ENCODE results near the gene DDX59.
A peak's percentile ranks its signal among the peaks of the same experiment; 100 is the strongest.

The DDX59 gene

DNA sequence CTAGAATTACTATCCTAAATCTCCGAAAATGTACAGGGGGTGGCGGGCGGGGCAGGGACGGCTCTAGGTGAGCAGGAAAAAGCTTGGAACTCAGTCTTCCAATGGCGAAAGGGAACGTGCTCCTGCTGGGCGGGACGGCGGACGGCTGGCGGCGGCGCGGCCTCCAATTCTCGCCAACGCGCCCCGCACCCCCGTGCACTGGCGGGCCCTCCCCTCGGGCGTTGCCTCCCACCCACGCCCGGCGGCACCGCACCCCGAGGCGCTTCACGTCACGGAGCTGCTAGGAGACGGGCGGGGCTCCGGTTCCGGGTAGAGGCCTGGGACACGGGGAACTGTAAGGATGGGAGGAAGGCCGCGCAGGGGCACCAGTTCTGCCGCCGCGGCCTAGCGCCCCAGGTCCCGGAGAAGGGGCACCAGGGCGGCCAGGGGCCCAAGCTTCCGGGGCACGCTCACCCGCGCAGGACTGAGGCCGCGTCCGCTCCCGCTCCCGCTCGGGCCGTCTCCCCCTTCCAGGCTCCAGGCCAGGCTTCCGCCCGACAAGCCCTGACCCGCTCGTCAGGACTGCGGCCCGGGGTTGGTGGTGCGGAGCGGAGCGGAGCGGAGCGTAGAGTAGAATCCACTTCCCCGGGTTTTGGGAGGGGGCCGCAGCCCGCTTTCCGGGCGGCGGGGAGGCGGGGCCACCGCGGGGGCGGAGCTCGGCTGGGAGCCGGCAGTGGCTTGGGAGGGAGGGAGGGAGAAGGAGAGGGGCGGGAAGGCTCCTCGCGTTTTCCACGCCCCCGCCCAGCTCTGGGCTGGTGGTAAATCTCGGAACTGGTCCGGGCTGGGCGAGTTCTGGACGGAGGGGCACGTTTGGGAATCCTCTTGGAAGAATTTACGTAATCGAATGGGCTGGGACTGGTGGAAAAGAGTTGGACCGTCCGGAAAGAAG is at the start of gene DDX59:
Gene DDX59, minus strand, starts transcription at position 594 of the 928 bp plus-strand sequence. CDS start 3,167 bp downstream, outside the sequence.
- peak; percentile 99 for DNase-seq

DNA sequence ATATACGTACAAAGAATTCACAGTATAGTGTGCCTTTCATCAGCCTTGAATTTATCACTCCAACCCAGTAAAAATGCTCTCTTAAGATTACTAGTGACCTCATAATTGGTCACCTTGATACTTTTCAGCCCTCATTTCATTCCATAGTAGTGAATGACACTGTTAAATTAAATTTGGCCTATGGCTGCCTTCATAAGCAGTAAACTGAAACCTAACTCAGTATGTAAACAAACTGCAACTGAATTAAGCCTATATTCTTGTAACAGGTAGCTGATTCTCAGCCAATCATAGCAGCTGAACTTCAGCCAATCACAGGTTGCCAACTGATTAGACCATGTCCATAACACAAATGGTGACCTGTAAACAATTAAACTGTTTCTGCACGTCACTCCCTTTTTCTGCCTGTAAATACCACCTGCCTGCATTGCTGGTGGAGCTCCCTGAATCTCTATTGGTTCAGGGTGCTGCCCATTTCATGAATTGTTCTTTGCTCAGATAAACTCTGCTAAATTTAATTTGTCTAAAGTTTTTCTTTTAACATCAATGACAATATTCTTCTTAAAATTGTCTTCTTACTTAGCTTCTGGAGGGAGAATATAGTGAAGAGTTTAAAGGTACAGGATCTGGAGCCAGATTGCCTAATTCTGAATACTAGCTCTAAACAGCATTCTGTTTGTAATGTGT is 44.9 kb upstream of the DDX59 start:
- no peak for DNase-seq

DNA sequence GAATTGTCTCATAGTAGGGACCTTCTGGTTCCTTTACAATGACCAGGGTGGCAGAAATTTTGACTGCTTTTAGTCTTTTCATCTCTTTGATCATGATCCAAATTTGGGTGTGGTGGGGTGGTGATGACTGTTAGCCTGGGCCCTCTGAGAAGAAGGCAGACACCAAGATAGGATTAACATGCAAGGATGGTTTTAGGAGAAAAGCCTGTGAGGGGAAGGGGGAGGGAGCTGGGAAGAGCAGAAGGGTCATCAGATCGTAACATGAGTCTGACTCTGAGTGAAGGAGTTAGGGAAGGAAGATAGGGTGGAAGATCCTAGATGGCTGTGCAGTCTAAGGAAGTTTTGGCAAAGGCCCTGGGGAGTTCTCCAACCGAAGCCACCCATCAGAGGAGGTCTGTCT is 40.5 kb upstream of the DDX59 start:
- peak; percentile 74 for DNase-seq

DNA sequence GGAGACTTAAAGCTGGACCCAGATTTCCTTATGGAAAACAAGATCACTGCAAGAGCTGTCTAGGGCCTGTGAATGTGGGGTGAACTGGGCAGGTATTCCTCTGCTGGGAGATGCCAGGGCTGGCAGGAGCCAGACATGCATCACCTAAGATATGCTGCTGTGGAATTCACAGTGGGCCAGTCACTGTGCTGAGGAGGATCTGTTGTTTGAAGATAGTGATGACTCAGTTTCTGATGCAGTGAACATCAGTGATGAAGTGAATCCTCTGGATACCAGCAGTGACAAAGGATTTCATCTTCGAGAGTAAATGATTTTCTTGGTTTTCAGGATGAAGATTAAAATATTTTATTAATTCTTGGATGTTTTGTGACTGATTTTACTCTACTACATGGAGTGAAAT is 39.1 kb upstream of the DDX59 start:
- DNase-seq: no peak

DNA sequence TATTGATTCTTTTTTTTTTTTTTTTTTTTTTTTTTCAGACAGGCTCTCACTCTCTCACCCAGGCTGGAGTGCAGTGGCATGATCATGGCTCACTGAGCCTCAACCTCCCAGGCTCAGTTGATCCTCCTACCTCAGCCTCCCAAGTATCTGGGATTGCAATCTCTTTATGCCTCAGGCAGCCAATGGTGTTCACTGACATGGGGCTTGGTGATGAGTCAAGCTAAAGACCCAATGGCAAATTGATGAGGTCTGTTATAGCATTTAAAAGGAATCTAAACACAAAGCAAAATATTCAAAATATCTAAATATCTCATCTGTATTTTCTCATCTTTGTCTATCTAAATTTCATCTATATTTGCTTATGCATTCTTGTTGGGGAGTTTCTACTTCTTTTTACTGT is 38.5 kb upstream of the DDX59 start:
- DNase-seq: no peak

DNA sequence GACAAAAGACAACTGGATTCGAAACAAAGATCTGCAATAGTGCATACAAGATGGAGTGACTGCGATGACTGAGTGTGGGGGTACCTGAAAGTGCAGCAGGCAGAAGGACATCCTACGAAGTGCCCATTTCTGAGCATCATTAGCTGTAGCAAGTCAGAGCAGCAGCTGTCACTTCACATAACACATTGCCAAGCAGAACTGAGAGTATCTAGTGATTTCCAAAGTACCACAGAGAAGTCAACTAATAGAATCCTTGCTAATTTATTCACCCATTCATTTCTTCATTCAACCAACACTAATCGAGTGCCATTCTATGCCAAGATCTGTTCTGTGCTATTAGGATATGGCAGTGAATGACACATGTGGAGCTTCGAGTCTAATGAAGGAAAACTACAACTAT is 37.4 kb upstream of the DDX59 start:
- DNase-seq: no peak

DNA sequence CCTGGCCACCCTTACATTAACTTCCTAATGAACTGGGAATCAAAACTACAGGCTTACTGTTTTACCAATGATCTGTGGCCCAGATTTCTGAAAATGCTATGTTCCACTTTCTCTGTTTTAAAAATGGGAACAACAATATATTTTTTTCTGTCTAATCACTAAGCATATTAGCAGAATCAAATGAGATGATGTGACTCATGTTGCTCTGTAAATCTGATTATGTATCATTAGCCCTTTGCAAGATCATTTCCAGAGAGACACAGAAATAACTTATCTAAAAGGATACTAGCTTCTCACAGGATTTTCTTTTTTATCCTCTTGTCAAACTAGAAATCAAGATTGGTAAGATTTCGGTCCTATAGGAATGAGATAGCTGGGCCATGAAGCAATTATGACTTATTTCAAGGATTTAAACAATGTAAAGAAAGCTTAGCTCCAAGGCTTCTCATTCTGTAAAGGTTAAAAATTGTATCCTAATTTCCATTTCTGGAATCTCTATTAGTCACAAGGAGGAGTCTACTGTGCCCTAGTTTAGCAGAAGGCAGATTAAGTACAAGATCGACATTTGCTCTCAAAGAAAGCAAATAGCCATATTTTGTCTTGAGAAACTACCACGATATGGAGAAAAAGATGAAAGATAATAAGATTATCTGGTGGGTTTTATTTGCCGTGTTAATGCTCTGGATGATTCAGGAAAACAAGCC is 36.6 kb upstream of the DDX59 start:
- peak; percentile 74 for DNase-seq

DNA sequence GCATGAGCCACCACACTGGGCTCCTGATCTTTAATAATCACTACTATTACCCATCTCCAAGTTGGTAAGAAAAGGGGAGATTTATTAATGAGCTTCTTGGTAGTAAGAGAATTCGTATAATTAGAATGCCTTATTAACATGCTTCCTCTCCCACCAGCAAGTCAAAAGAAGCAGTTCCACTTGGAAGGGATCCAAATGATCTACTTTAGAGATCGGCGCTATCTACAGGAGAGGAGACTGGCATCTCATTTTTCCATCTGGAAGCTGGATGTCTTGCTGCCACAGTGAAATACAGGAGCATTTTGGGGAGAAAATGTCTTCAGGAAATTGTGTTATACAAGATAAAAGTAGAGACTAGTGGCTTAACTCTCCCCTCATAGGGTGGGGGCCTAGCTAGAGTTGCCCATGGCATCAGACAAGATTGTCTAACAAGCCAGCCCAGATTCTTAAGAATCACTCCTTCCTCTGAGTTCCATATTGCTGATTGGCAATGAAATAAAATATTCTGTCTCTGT is 35.3 kb upstream of the DDX59 start:
- DNase-seq: peak; percentile 24

DNA sequence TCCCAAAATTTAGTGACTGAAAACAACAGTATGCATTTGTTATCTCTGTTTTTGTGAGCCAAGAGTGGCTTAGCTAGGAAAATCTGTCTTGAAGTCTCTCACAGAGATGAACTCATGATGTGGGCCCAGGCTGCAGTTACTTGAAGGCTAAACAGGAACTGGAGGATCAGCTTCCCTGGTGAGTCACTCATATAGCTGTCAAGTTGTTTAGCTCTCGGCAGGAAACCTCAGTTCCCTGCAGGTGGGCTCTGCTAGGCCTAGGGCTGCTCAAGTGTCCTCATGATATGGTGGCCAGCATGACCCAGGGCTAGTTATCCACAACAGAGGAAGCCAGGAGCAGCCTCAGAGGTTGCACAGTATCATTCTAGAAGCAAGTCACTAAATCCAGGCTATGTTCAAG is 30.2 kb upstream of the DDX59 start:
- no peak for DNase-seq

DNA sequence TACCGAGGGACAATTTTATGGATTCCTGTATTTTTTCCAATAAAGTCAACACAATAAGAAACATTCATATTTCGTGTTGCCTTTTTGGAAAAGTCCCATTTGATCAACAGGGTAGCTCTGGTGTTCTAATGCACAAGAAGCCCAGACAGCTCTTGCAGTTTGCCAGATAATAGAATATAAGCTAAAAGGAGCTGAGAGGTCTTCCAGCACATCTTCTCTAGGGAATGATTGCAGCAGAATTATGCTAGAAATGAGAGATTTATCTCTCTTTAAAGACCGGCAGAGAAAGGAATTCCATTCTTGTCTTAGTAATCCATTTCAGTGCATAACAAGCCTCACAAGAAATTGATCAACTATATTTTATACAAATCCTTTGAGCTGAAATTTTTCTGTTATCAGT is 25.0 kb upstream of the DDX59 start:
- DNase-seq: no peak

DNA sequence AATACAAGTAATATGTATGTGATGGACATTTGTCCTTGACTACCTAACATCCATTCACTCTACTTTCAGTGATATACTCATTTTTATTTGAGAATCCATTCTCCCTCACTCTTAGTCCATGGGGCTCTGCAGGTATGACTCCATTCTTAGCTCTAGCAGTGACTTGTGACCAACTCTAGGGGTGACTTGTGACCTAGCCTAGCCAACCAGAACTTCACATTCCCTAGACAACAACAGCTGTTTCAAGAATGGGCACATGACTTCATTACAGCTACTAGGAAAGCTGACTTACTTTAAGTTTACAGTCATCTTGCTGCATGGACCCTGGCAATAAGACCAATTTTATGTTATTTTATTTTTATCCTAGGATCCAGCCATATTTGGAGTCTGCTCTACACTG is 23.6 kb upstream of the DDX59 start:
- DNase-seq: no peak

DNA sequence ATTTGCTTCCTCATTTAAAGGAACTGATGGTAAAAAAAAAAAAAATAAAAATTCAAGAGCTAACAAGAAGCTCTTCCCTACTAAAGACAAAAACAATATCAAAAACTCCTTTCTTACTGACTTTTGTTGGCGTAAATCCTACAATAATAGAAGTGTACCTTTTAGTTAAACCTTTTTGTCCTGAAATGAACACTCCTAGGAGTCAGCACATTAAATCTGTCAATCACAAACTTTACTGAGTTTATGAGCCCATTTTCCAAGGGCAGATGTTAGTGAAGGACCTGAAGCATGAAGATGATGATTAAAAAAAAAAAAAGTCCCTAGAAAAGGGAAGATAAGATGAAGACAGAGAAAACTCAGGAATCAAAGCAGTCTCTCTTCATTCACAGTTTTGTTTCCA is 22.6 kb upstream of the DDX59 start:
- no peak for DNase-seq

DNA sequence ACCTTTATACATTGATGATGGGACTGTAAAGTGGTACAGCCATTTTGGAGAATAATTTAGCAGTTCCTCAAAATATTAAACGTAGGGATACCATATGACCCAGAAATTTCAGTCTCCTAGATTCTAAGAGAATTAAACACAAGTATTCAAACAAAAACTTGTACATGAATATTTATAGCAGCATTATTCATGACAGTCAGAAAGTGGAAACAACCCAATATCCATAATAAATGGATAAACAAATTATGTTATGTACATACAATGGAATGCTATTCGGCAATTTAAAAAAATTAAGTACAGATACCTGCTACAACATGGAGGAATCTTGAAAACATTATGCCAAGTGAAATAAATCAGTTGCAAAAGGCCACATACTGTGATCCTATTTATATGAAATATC is 16.9 kb upstream of the DDX59 start:
- no peak for DNase-seq

DNA sequence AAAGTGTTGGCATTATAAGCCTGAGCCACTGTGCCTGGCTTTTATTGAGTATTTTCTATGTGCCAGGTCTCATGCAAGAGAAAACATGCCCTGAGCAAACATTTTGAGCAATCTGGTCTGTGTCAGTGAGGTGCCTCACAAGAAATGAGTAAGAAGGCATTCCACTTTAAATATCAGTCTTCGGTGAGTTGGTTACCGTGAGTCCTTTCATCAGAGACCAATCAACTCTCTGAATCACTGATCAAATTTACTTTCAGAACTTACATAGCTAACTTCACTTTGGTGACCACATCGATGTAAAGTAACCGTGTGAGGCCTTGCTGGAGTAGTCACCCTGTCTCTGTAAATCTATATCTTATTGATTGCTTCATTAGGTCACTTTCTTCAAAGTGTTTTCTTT is 14.3 kb upstream of the DDX59 start:
- no peak for DNase-seq

DNA sequence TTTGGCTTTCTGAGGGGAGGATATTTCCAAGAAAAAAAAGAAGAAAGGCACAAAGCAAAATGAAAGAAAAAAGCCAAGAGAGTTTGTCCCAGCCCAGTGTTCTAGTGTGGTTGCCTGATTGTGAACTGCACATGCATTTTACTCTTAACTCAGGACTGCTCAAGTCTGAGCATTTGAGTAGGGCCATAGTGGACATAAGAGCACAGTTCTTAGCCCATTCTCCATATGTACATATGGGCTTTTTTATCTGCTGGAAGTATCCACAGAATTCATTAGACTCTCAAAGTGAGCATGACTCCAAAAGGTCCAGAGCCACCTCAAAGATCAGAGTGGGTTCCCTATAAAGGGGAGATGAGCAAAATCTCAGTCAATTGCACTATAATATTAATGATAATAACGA is 13.6 kb upstream of the DDX59 start:
- no peak for DNase-seq

DNA sequence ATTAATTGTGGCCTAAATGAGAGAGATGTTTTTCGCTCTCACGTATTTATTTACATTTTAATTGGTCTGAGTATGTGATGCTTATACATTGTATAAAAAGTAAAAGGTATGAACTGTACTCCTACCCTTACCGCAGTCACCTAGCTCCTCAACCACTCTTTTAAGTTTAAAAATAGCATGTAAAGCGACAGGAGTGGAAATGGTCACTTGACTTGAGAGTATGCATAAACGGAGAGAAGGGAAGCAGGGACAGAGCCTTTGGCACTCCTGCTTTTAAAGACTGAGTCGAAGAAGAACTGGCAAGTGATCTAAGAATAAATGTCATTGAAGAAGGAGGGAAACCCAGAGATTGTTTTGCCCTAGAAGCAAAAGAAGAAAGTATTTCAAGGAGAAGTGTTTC is 11.5 kb upstream of the DDX59 start:
- DNase-seq: no peak

DNA sequence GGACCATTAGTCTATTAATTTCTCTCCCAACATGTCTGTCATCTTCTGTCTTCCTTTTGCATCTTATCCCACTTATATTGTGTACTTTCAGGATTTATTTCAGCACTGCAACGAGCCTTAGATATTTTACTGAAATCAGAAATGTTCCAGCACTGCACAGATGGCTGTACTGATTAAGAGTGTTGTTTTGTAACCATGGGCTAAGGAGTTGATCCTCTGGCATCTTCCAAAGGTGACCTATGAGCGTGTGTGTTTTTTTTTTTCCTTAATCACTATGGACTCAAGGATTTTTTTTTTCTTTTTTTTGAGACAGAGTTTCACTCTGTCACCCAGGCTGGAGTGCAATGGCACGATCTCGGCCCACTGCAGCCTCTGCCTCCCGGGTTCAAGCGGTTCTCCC is 7.1 kb upstream of the DDX59 start:
- peak; percentile 85 for DNase-seq

DNA sequence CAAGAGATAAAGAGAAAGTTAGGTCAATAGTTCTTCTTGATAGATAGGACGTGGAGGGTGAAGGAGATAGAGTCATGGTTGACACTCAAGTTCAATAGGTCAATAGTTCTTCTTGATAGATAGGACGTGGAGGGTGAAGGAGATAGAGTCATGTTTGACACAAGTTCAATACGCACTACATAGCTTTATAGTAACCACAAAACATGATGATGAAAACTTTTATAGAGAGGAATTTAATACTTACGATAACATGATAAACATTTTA is 5.8 kb upstream of the DDX59 start:
- DNase-seq: no peak

DNA sequence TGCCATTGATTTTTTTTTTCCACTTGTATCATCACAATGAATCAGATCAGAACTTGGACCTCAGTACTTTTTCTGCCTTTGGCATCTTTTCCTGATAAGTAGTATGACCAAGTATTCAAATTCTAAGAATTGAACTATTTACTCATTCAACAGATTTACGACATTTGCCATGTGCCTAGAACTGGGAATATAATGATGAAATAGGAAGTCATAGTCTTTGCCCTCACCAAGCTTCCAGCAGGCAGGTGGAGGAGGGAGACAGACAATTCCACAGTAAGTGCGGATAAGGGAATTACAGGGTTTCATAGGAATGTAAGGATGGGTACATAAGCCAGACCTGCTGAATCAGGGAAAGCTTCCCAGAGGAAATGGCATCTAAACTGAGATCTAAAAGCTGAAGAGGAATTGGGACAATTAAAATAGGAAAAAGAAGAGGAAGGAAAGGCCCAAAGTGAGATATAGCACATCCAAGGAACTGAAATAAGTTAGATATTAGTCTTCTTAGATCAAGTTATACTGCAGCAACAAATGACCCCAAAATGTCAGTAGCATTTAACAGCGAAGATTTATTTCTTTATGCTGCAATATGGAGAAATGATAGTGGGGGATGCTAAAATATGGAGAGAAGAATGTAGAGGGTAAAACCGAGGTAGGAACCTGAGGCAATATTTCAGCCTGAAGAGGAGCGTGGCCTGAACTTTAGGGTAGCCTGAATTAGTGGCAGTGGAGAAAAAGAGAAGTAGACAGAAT is 5.3 kb upstream of the DDX59 start:
- DNase-seq: no peak

DNA sequence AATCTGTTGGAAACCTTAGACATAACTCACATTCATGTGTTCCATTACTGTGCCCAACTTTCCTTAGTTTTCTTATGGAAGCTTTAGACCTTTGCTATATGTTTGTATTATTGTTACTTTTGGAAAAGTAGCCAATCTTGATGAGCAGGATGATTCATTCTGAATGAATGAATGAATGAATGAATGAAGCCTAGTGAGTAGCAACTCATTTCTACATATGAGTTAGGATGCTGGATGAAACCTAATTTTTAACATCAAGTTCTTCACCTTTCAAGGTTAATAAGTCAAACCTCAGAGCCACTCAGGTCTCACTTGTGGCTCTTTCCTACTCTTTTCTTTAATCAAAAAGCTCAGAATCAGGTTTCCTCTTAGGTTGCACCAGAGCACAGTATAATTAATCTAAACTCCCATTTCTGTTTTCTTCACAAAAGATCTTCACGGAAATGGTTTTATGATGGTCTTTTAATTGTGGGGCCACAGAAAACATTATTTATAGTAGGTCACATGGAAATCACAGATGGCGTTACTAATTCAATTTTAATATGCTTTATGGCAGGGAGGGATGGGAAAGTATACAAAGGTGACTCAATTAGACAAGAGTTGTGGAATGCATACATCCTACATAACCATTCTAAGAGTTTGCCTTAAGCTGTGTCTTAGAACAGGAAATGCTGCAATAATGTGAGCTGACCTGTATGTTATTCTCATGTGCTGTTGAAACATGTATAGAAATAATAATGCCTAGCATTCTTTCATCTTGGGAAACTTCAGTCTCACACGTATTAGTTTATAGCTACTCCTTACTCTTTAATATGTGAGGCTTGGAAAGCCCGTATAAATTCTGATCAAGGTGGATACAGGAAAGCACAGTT is 4.5 kb upstream of the DDX59 start:
- DNase-seq: no peak

DNA sequence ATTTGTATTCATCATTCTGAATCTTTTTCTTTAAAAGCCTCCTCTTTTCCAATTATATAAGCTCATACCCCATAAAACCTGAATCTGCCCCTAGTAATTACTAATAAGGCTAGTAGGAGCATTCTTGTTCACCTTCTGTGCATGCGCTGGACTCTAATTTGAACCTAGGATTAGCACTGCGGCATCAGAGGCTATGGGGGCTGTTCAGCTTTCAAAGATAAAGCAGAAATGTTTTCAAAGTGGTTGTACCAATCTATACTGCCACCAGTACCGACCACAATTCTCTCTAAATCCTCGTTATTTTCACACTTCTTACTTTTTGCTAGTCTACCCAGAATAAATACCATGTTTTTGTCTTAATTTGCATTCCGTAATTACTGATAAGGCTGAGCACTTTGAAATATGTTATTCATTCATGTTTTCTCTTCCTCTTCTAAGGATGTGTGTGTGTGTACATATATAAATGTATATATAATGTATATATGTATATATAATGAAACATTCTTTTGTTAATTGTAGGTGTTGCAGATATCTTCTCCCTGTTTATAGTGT is 1.6 kb upstream of the DDX59 start:
- peak; percentile 72 for DNase-seq

Measured in NCI-H82 (cell line).